Gastroesophageal sphincter (tissue), 4 donors: ENCODE data around the gene PDE4B. TPM values are rescaled to one million over a fixed set of nuclear protein-coding genes. Genes with fewer than 3 reads are reported as not detected.

Experiments
- ATAC-seq: fragments of 150-250 bp; one replicate; pipeline ENCODE4 v1.9.1; 2016; ENCODE audit warnings: mild to moderate bottlenecking, moderate library complexity
- H3K27ac ChIP-seq, 4 donors: fragments of 200-600 bp; sonication (generic) in 3 of 4; 1 replicate in 3 of 4; 2 replicates in 1 of 4; pipeline ENCODE4 v1.5.1; 2016 to 2019
- H3K27me3 ChIP-seq: fragments of 200-600 bp; sonication (generic); one replicate; pipeline ENCODE4 v1.5.1; 2019
- H3K36me3 ChIP-seq, 2 donors: fragments of 200-600 bp; sonication (generic); one replicate each; pipeline ENCODE4 v1.5.1; 2019; ENCODE audit warnings: control low read depth in 1 of 2
- H3K4me1 ChIP-seq, 3 donors: fragments of 200-600 bp; sonication (generic); 1 replicate in 2 of 3; 2 replicates in 1 of 3; pipeline ENCODE4 v1.5.1; 2016 to 2019; ENCODE audit warnings: control low read depth in 2 of 3
- H3K4me3 ChIP-seq, 2 donors: fragments of 200-600 bp; sonication (generic); one replicate each; pipeline ENCODE4 v1.5.1; 2019; ENCODE audit warnings: mild to moderate bottlenecking in 1 of 2, moderate library complexity in 1 of 2
- H3K9me3 ChIP-seq, 3 donors: fragments of 200-600 bp; sonication (generic); one replicate each; pipeline ENCODE4 v1.5.1; 2017 to 2019; ENCODE audit warnings: control low read depth in 2 of 3
- CTCF ChIP-seq, 4 experiments: fragments of 200-600 bp in 2 of 4; fragments of 450-650 bp in 2 of 4; sonication (generic) in 1 of 4; IDR thresholded peaks; one replicate each; pipeline ENCODE4 v1.5.1; 2017 to 2019; ENCODE audit warnings: antibody characterized with exemption in 4 of 4, mild to moderate bottlenecking in 2 of 4, moderate library complexity in 2 of 4
- EP300 ChIP-seq: sonication (generic); formaldehyde crosslinking; IDR thresholded peaks from one replicate; pipeline ENCODE4 v1.6.1; 2017; ENCODE audit warnings: antibody characterized with exemption, mild to moderate bottlenecking
- POLR2A ChIP-seq, 2 donors: fragments of 450-650 bp; IDR thresholded peaks; one replicate each; pipeline ENCODE4 v1.6.1; 2017; ENCODE audit warnings: antibody characterized with exemption in 2 of 2, mild to moderate bottlenecking in 2 of 2, moderate library complexity in 1 of 2
- POLR2AphosphoS5 ChIP-seq: sonication (generic); formaldehyde crosslinking; IDR thresholded peaks from one replicate; pipeline ENCODE4 v1.6.1; 2017; ENCODE audit warnings: antibody characterized with exemption
- WGBS, 2 donors: methylation state at CpG; one replicate each; pipeline ENCODE4 v1.1.5; 2018; ENCODE audit warnings: low coverage in 1 of 2; 5-methylcytosine and 5-hydroxymethylcytosine counted together
- total RNA-seq, 4 donors: library from RNA; depleted of rRNA; stranded (reverse); fragments of >200 nt; gene quantifications; one replicate each; pipeline ENCODE4 v1.1.0, GENCODE V29; 2016

Gene PDE4B
- total RNA-seq, 4 donors from 2014 or later = 5.9 to 16.2 (median 8.8) TPM

- Histone ChIP-seq H3K4me3 (no peak overlapping the region), H3K36me3 (no peaks in the 10 kb centered on the region), H3K9me3 (peaks cover 0 to 5% (median 0%) of the 10 kb centered on the region in 3 donors), H3K27ac (no peak overlapping the region), H3K27me3 (no peaks in the 10 kb centered on the region), H3K4me1 (no peaks in the 10 kb centered on the region)
- no peak for ATAC-seq
- no peak for TF ChIP-seq EP300
- no peak for TF ChIP-seq POLR2AphosphoS5
- no peak for TF ChIP-seq CTCF (IDR thresholded peaks at IDR 0.05)
- no peak for TF ChIP-seq POLR2A (IDR thresholded peaks at IDR 0.05)
- 46 to 100% methylated on average over 1 of the region's 1 CpG for WGBS, 2 donors
Observed at GRCh38 chr1:66386712-66387111, 594.0 kb downstream of the PDE4B start.

- no peak for ATAC-seq
- WGBS, 2 donors = 41 to 71% methylated on average over 1 to 2 of the region's 2 CpGs
Observed at GRCh38 chr1:66388913-66389312, 596.2 kb downstream of the PDE4B start.

GRCh38 chr1:66393586-66394287 is 601.0 kb downstream of the PDE4B start:
- Histone ChIP-seq H3K27ac (no peak overlapping the region), H3K27me3 (no peaks in the 10 kb centered on the region), H3K9me3 (no peaks in the 10 kb centered on the region), H3K4me3 (no peak overlapping the region), H3K4me1 (peaks cover 0 to 17% (median 0%) of the 10 kb centered on the region in 3 donors), H3K36me3 (no peaks in the 10 kb centered on the region)
- 88 to 90% methylated on average over 6 to 7 of the region's 7 CpGs for WGBS, 2 donors
- ATAC-seq = no peak
- TF ChIP-seq CTCF (IDR thresholded peaks at IDR 0.05) = no peak
- TF ChIP-seq POLR2AphosphoS5 = no peak
- TF ChIP-seq POLR2A (IDR thresholded peaks at IDR 0.05) = no peak
- no peak for TF ChIP-seq EP300

More at GRCh38 chr1:66388913-66389312, 596.2 kb downstream of the PDE4B start:
- H3K4me1 ChIP-seq = no peaks in the 10 kb centered on the region
- H3K9me3 ChIP-seq = peaks cover 0 to 5% (median 0%) of the 10 kb centered on the region in 3 donors
- H3K27me3 ChIP-seq = no peaks in the 10 kb centered on the region
- no peak overlapping the region for H3K4me3 ChIP-seq
- H3K36me3 ChIP-seq = no peaks in the 10 kb centered on the region
- H3K27ac ChIP-seq = no peak overlapping the region
- TF ChIP-seq EP300 (no peak), POLR2AphosphoS5 (no peak), POLR2A (IDR thresholded peaks at IDR 0.05) (no peak), CTCF (IDR thresholded peaks at IDR 0.05) (no peak)

GRCh38 chr1:66394603-66395002 is 601.9 kb downstream of the PDE4B start:
- Histone ChIP-seq H3K36me3 (no peaks in the 10 kb centered on the region), H3K4me1 (peaks cover 0 to 17% (median 0%) of the 10 kb centered on the region in 3 donors), H3K27me3 (no peaks in the 10 kb centered on the region), H3K27ac (no peak overlapping the region), H3K9me3 (no peaks in the 10 kb centered on the region), H3K4me3 (no peak overlapping the region)
- no peak for TF ChIP-seq CTCF (IDR thresholded peaks at IDR 0.05)
- no peak for TF ChIP-seq POLR2A (IDR thresholded peaks at IDR 0.05)
- TF ChIP-seq POLR2AphosphoS5 = no peak
- TF ChIP-seq EP300 = no peak
- 80 to 100% methylated on average over 1 to 2 of the region's 5 CpGs for WGBS, 2 donors
- ATAC-seq = no peak
